GM12864 (cell line): ENCODE results near the gene GAN.

Experiments
- DNase-seq: peaks from one replicate; pipeline ENCODE4 v3.0.0-alpha.2; 2011; ENCODE audit warnings: low read depth
- H3K4me3 ChIP-seq: 2 replicates; pipeline ENCODE4 v1.5.1; 2011; ENCODE audit warnings: mild to moderate bottlenecking, low read depth, low read length, control low read depth
- TF ChIP-seq, protein P1 (sequence below): IDR thresholded peaks from 2 replicates; pipeline ENCODE4 v1.5.1; 2011; ENCODE audit warnings: low read depth, mild to moderate bottlenecking, moderate library complexity, low read length, control low read depth, inconsistent platforms; ENCODE audit errors: missing control alignments

The GAN gene

GRCh38 chr16:81394966-81395655 lies 80.3 kb downstream of the GAN start:
- DNase-seq = no peak
- TF ChIP-seq, protein P1, sequence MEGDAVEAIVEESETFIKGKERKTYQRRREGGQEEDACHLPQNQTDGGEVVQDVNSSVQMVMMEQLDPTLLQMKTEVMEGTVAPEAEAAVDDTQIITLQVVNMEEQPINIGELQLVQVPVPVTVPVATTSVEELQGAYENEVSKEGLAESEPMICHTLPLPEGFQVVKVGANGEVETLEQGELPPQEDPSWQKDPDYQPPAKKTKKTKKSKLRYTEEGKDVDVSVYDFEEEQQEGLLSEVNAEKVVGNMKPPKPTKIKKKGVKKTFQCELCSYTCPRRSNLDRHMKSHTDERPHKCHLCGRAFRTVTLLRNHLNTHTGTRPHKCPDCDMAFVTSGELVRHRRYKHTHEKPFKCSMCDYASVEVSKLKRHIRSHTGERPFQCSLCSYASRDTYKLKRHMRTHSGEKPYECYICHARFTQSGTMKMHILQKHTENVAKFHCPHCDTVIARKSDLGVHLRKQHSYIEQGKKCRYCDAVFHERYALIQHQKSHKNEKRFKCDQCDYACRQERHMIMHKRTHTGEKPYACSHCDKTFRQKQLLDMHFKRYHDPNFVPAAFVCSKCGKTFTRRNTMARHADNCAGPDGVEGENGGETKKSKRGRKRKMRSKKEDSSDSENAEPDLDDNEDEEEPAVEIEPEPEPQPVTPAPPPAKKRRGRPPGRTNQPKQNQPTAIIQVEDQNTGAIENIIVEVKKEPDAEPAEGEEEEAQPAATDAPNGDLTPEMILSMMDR = no peak
- H3K4me3 ChIP-seq = no peak overlapping the region

- no peak overlapping the region for H3K4me3 ChIP-seq
- TF ChIP-seq, protein P1 = no peak
- no peak for DNase-seq
These were observed 82.5 kb downstream of the GAN start for GRCh38 chr16:81397058-81397878.

- no peak for DNase-seq
- TF ChIP-seq, protein P1 = no peak
- no peak overlapping the region for H3K4me3 ChIP-seq
These were observed 83.2 kb downstream of the GAN start for GRCh38 chr16:81397879-81398520.

DNA sequence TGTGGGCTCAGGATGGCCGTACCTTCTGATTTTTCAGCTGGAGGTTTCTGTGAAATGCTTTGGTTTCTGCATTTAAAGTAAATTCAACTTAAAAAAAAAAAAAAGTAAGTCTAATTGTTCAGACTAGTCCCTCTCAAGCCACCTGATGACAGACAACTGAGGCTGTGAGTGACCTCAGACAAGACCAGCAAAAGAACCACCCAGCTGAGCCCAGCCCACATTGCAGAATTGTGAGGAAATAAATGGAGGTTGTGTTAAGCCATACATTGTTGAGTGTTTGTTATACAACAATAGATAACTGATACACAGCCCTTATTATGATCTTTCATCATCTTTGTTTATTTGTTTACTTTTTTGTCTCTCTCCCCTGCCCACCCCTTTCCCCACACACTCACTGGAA lies 85.1 kb downstream of the GAN start:
- TF ChIP-seq, protein P1 = no peak
- no peak for DNase-seq
- no peak overlapping the region for H3K4me3 ChIP-seq

DNA sequence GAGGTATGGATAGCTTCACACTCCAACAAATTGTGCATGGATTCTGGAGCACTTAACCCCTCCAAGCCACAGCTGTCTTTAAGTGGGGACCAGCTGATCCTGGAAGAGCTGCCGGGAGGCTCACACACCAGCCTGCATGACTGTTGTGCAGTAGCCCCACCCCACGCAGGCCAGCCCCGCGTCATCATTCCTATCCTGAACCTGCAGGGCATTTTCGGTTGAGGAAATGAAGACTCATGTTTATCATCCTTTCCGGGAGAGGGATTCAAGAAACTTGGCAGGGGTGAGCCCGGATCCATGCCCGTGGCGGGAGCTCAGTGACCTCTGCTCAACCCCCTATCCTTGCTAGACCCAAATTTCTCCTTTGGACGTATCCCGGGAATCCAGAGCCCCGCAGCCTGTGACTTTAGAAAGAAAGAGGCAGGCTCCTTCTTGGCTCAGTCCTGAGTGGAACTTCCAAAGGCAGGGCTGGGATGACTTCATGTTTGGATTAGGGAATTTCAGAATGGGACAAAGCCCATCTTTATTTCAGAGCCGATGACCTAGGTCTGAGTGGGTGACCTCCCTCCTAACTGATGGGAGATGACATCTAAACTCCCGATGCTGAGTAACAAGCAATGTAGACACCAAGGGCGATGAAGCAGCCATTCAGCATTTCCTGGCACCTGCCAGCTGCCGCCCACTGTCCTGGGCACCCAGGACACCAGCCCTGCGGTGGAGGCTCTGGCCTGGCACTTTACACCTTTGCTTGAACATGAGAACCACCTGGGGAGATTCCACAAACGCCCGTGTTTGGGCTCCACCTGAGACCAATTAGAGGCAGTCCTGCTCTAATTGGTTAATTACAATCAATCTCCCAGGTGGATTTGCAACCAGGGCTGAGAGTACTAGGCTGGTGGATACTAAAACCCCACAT lies 86.5 kb downstream of the GAN start:
- TF ChIP-seq, protein P1 = no peak
- H3K4me3 ChIP-seq = no peak overlapping the region
- no peak for DNase-seq

DNA sequence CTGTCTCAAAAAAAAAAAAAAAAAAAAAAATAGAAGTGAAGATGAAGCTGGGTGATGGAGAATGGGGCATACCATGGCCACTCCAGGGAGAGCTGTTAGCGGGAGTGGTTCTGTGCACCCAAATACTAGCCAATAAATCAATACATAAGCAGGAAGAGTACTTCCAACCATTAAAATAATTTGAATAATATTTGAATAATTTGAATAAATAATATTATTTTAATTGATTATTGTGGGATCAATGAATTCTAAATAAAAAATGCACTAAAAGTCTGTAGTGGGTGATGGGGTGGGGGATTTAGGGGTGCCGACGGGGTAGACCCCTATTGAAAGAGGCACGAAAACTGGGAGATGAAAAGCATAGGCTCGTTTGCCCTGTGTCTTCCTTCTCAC lies 88.4 kb downstream of the GAN start:
- TF ChIP-seq, protein P1 = no peak
- H3K4me3 ChIP-seq = no peak overlapping the region

More for the DNA sequence above, 88.4 kb downstream of the GAN start:
- DNase-seq = no peak
